ENCODE results near the gene HIVEP1.

- TF ChIP-seq BRCA1 (CRISPR knock-in tag; IDR thresholded peaks at IDR 0.05): no peak
- no peak for TF ChIP-seq RAD21 (CRISPR knock-in tag; IDR thresholded peaks at IDR 0.05)
- no peak for TF ChIP-seq KDM1A (CRISPR knock-in tag; IDR thresholded peaks at IDR 0.05)
These were observed 148.2 kb downstream of the HIVEP1 start for GRCh38 chr6:12160326-12160725.

Data from HepG2 (cell line).